IPS-NIHi11 (cell line): Measurements from ENCODE around the gene CCNG2.
"Not testable (repeated sequence)": the region's sequence is repeated elsewhere in the genome, so short reads cannot be mapped to it uniquely, and the experiment has no call there.

Experiments
- DNase-seq: peaks from one replicate; pipeline ENCODE4 v3.0.0; 2012; ENCODE audit warnings: mixed read lengths, low spot score

CCNG2 gene, protein sequence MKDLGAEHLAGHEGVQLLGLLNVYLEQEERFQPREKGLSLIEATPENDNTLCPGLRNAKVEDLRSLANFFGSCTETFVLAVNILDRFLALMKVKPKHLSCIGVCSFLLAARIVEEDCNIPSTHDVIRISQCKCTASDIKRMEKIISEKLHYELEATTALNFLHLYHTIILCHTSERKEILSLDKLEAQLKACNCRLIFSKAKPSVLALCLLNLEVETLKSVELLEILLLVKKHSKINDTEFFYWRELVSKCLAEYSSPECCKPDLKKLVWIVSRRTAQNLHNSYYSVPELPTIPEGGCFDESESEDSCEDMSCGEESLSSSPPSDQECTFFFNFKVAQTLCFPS

GRCh38 chr4:77156912-77157858 is at the start of gene CCNG2:
Gene CCNG2, plus strand, starts transcription at chr4:77157207. Its CDS starts 1,326 bp downstream, at chr4:77158533.
- peak; percentile 78 for DNase-seq

- DNase-seq, result no peak
Measured at GRCh38 chr4:77110730-77111129, 46.3 kb upstream of the CCNG2 start.

DNA sequence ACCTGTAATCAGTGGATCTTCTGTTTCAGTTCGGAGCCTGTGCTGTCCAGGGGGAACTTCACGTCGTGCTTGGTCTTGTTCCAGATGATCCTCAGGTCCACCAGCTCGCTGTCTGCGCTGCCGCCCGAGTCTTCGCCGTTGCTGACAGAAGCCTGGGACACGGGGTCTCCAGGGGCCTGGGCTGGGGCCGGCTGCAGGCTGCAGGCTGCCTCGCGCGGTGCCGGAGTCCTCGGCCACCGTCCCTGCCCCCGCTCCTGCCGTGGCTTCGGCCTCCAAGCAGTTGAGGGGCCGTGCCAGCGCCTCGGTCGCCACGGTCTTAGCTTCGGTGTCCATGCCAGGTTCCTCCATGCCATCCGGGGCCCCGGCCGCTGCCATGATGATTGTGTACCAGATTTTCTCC is 43.9 kb upstream of the CCNG2 start:
- no peak for DNase-seq

DNA sequence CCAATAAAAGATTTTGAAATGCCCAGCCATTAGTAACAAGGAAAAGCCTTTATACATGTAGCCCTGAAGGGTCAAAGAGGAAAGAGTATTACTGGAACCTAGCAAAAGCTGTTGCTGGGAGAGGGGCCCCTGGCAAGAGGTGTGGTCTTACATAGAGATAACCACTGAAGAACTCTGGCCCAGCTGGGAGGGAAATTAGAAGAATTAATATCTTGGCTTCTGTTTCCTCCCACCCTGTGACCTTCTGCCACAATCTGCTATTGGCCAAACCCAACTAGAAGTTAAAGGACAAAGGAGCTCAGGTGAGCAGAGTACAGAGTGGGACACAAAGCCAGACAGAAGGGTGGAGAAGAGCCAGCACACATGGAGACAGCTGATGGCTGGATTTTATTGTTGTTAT is 39.3 kb upstream of the CCNG2 start:
- DNase-seq, result no peak

GRCh38 chr4:77120886-77121508 is 36.0 kb upstream of the CCNG2 start:
- DNase-seq, result peak; percentile 16

DNA sequence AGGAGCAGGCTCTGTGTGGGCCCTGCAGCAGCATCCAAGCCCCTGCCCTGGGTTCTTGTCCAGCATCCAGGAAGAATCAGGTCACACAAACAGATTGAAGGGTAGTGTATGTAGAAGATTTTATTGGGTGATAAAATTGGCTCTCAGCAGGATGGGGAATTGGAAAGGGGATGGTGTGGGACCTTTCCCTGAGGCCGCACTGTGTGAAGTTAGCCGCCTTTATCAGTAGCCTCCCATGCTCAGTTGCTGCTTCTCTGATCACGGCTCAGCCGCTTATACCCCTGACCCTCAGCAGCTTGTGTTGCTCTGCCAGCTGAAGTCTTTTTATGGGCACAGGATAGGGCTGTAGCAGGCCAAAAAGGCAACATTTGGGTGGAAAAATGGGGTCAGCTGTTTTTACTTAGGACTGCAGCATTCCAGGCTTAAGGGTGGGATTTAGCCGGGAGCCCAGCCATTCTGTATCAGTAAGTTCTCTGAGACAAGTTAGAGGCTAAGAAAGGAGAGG is 35.2 kb upstream of the CCNG2 start:
- DNase-seq, result no peak

- no peak for DNase-seq
Measured at GRCh38 chr4:77122656-77123055, 34.4 kb upstream of the CCNG2 start.

DNA sequence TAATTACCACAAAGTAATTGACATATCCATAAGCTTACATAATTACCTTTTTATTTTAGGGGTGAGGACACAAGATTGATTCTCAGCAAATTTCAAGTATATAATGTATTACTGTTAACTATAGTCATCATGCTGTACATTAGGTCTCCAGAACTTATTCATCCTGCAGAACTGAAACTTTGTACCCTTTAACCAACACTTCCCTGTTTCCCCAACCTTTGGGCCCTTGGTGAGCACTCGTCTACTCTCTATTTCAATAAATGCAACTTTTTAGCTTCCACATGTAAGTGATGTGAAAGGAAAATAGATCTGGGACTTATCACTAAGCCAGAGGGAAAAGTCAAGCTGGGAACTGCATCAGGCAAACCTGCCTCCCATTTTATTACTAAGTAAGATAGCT is 33.6 kb upstream of the CCNG2 start:
- no peak for DNase-seq

GRCh38 chr4:77124576-77124975 is 32.4 kb upstream of the CCNG2 start:
- DNase-seq, result no peak

- no peak for DNase-seq
Measured at GRCh38 chr4:77125961-77126360, 31.0 kb upstream of the CCNG2 start.

DNA sequence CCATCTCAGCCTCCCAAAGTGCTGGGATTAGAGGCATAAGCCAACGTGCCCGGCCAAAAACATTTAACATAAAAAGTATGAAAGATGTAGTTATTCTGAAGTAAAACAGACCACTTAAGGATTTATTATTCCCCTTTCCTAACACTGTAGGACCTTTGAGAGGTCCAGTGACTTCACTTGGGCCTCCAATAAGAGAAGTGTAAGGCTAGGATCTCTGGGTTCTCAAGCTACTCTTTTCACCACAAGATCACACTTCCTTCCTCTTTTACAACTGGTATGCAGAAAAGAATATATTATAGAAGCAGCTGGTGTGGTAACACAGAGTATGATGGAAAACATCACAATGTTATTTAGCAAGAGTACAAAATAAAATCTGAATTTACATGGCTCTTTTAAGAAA is 30.2 kb upstream of the CCNG2 start:
- no peak for DNase-seq

- DNase-seq, result no peak
Measured at GRCh38 chr4:77127215-77127614, 29.8 kb upstream of the CCNG2 start.

DNA sequence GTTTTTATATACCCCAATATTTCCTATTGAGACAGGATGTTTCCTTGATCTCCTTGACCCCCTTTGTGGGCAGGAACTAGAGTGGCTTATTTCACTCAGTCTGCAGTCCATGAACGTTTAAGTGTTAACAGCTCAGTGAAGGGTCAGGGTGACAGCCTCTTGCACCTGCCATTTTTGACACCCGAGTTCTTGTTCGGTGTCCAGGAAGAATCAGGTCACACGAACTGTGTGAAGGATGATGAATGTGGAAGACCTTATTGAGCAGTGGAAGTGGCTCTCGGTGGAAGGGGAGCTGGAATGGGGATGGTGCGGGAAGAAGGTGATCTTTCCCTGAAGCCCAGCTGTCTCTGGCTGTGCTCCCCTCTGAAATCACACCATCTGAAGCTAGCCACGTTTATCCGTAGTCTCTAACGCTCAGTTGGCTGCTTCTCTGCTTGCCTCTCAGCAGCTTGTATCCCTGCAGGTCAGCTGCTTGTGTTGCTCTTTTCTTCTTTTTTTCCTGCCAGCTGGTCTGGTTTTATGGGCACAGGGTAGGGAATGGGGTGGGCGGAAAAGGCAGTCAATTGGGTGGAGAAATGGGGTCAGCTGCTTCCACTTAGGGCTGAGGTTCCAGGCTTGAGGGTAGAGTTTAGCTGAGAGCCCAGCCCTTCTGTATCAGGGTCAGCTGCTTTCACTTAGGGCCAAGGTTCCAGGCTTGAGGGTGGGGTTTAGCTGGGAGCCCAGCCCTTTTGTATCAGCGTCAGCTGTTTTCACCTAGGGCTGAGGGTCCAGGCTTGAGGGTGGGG is 29.0 kb upstream of the CCNG2 start:
- no peak for DNase-seq

GRCh38 chr4:77132652-77133312 is 24.2 kb upstream of the CCNG2 start:
- no peak for DNase-seq

GRCh38 chr4:77137448-77137847 is 19.6 kb upstream of the CCNG2 start:
- DNase-seq, result not testable (repeated sequence)

- no peak for DNase-seq
Measured at GRCh38 chr4:77141964-77142645, 14.9 kb upstream of the CCNG2 start.

DNA sequence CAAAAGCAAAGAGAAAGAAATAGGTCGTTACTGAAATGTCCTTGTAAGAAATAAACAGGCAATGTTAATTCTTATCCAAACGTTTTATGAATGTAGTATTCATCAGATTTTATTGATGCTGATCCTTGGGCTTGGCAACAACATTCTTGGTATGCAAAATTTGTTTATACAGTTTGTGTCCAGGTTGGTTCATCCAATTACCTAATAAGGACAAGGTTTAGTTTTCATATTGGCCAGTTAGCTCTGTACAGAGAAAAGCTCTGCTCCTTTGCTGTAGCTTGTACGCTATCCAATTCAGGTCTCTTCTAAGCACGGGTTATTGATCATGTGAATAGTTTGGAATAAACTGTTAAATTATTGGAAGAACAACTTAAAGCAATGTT is 14.4 kb upstream of the CCNG2 start:
- DNase-seq, result no peak

- DNase-seq, result no peak
Measured at GRCh38 chr4:77143091-77143490, 13.9 kb upstream of the CCNG2 start.

- no peak for DNase-seq
Measured at GRCh38 chr4:77145842-77146185, 11.2 kb upstream of the CCNG2 start.

DNA sequence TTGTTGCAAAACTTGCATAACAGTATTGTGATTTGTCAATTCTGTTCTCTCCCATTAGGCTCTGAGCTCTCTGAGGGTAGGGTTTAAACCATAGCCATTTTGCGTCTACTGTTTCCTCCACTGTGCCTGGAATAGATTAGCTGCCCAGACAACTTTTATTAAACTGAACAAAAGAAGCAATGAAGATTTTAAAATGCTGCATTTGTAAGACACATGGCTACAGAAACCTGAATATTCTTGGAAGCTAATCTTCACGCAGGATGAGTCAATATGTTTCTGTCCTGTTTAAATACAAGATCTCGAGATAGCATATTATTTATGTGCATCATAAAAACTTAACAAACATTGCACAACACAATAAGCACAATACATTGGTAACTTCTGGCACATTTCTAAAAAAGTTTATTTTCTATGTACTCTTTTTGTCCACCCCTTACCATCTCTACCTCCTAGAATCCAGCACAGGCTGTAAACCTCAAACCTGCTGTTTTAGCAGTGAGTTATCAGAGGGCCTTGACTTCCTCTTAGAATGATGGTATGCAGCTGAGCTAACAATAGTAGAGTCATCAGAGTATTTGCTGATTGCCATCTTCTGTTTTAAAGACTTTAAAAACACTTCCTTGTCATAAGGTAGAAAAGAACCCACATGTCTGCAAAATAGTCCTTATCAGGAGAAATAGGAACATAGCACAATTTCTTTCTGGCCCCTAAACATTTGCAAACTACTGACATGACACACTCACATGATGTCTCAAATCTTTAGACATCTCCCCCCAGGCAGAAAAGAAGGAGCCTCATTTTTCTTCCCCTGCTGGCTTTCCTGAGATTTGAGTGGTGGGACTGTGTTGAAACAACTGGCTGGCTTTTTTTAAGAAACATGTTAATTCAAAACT is 10.6 kb upstream of the CCNG2 start:
- no peak for DNase-seq
